WERI-Rb-1 (cell line): ENCODE measurements around the gene D2HGDH.
"Not testable (repeated sequence)": the region's sequence is repeated elsewhere in the genome, so short reads cannot be mapped to it uniquely, and the experiment has no call there.

Source experiments
- DNase-seq: peaks from one replicate; pipeline ENCODE4 v3.0.0-alpha.2; 2020
- H3K27ac ChIP-seq: fragments of 250-450 bp; sonication (Bioruptor Pico); 2 replicates; pipeline ENCODE4 v1.5.1; 2020; ENCODE audit warnings: mild to moderate bottlenecking, moderate library complexity
- H3K27me3 ChIP-seq: fragments of 250-450 bp; sonication (Bioruptor Pico); 2 replicates; pipeline ENCODE4 v1.5.1; 2021; ENCODE audit warnings: mild to moderate bottlenecking, low read depth, moderate library complexity; ENCODE audit not compliant: insufficient read depth, severe bottlenecking
- H3K36me3 ChIP-seq: fragments of 250-450 bp; sonication (Bioruptor Pico); 2 replicates; pipeline ENCODE4 v1.5.1; 2020; ENCODE audit warnings: mild to moderate bottlenecking, moderate library complexity
- H3K4me3 ChIP-seq: 2 replicates; pipeline ENCODE4 v1.5.1; 2011; ENCODE audit warnings: low read depth, mild to moderate bottlenecking, control low read depth, low read length
- H3K9me3 ChIP-seq: fragments of 250-450 bp; sonication (Bioruptor Pico); 2 replicates; pipeline ENCODE4 v1.5.1; 2021; ENCODE audit warnings: mild to moderate bottlenecking, moderate library complexity; ENCODE audit not compliant: severe bottlenecking
- CTCF ChIP-seq: IDR thresholded peaks from 2 replicates; pipeline ENCODE4 v1.5.1; 2011; ENCODE audit warnings: low read depth, mild to moderate bottlenecking, control low read depth, inconsistent platforms, low read length

The D2HGDH gene

DNA sequence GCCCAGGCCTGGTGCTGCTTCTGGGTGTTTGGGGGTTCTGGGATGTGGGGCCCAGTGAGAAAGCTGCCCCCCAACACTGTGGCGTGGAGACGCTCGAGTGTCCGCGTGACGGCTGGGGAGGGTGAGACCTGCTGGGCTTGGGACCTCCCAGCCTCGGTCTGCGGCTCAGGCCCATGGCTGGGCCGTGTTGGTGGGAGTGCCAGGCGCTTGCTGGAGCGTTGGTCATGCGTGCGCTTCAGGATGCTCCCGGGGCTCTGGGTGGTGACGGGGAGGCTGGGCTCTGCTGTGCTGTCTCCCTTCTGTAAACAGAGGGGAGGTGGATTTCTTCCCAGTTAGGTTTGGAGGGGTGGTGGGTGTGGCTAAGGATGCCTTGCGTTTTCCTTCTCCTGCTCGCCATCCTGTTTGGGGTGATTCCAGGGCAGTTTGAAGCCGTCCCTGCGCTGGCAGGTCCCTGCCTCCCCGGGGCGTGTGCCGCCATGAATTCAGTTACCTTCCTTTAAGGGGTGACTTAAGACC lies 42.8 kb downstream of the D2HGDH start:
- DNase-seq: no peak
- no peak overlapping the region for H3K27ac ChIP-seq
- H3K36me3 ChIP-seq: no peaks in the 10 kb centered on the region
- H3K4me3 ChIP-seq: no peak overlapping the region
- no peaks in the 10 kb centered on the region for H3K27me3 ChIP-seq
- H3K9me3 ChIP-seq: peaks cover 4% of the 10 kb centered on the region
- no peak for TF ChIP-seq CTCF

- Histone ChIP-seq H3K9me3 (peaks cover 4% of the 10 kb centered on the region), H3K4me3 (no peak overlapping the region), H3K36me3 (no peaks in the 10 kb centered on the region), H3K27me3 (no peaks in the 10 kb centered on the region), H3K27ac (no peak overlapping the region)
- peak; percentile 6 for DNase-seq
- TF ChIP-seq CTCF: no peak
Measured at GRCh38 chr2:241777686-241778627, 43.5 kb downstream of the D2HGDH start.

GRCh38 chr2:241780939-241781569 lies 46.6 kb downstream of the D2HGDH start:
- H3K4me3 ChIP-seq: no peak overlapping the region
- TF ChIP-seq CTCF: no peak
- H3K36me3 ChIP-seq: no peaks in the 10 kb centered on the region
- H3K27ac ChIP-seq: no peak overlapping the region
- no peak for DNase-seq
- peaks cover 4% of the 10 kb centered on the region for H3K9me3 ChIP-seq
- no peaks in the 10 kb centered on the region for H3K27me3 ChIP-seq

- not testable (repeated sequence) for DNase-seq, H3K27me3 ChIP-seq, H3K9me3 ChIP-seq, H3K36me3 ChIP-seq, H3K27ac ChIP-seq, H3K4me3 ChIP-seq
Measured at GRCh38 chr2:241782053-241782452, 47.6 kb downstream of the D2HGDH start.

GRCh38 chr2:241788135-241788534 lies 53.7 kb downstream of the D2HGDH start:
- no peak for TF ChIP-seq CTCF
- Histone ChIP-seq H3K36me3 (no peaks in the 10 kb centered on the region), H3K4me3 (no peak overlapping the region), H3K27ac (no peak overlapping the region), H3K9me3 (peaks cover 2% of the 10 kb centered on the region), H3K27me3 (no peaks in the 10 kb centered on the region)
- no peak for DNase-seq

GRCh38 chr2:241788572-241788971 lies 54.1 kb downstream of the D2HGDH start:
- Histone ChIP-seq H3K9me3 (peaks cover 2% of the 10 kb centered on the region), H3K27me3 (no peaks in the 10 kb centered on the region), H3K4me3 (no peak overlapping the region), H3K36me3 (no peaks in the 10 kb centered on the region), H3K27ac (no peak overlapping the region)
- no peak for DNase-seq
- TF ChIP-seq CTCF: no peak

- not testable (repeated sequence) for H3K36me3 ChIP-seq, H3K27ac ChIP-seq, H3K9me3 ChIP-seq, H3K27me3 ChIP-seq, H3K4me3 ChIP-seq, DNase-seq
Measured at GRCh38 chr2:241791385-241791784, 57.0 kb downstream of the D2HGDH start.
